Neural progenitor cell (in vitro differentiated cells): ENCODE data around the gene TTC1. TPM values are rescaled to one million over a fixed set of nuclear protein-coding genes. Genes with fewer than 3 reads are reported as not detected.

Experiments
- DNase-seq: peaks from one replicate; pipeline ENCODE4 v3.0.0-alpha.2; 2016; ENCODE audit warnings: low spot score
- H2AFZ ChIP-seq: fragments of 200-600 bp; sonication (generic); replicated peaks from 2 replicates; pipeline ENCODE4 v1.6.1; 2016; ENCODE audit warnings: antibody characterized with exemption
- H3F3A ChIP-seq: fragments of 200-600 bp; sonication (generic); 2 replicates; pipeline ENCODE4 v1.6.1; 2016; ENCODE audit warnings: antibody characterized with exemption, low read depth
- H3K27ac ChIP-seq: fragments of 200-600 bp; sonication (generic); 2 replicates; pipeline ENCODE4 v1.5.1; 2016; ENCODE audit warnings: mild to moderate bottlenecking
- H3K27me3 ChIP-seq: fragments of 200-600 bp; sonication (generic); 2 replicates; pipeline ENCODE4 v1.6.1; 2016; ENCODE audit warnings: mild to moderate bottlenecking, moderate library complexity
- H3K36me3 ChIP-seq: fragments of 200-600 bp; sonication (generic); 2 replicates; pipeline ENCODE4 v1.5.1; 2016
- H3K4me1 ChIP-seq: fragments of 200-600 bp; sonication (generic); 2 replicates; pipeline ENCODE4 v1.6.1; 2016; ENCODE audit warnings: mixed run types
- H3K4me2 ChIP-seq: fragments of 200-600 bp; sonication (generic); 2 replicates; pipeline ENCODE4 v1.6.1; 2016
- H3K4me3 ChIP-seq: fragments of 200-600 bp; sonication (generic); 2 replicates; pipeline ENCODE4 v1.5.1; 2016
- H3K79me2 ChIP-seq: fragments of 200-600 bp; sonication (generic); 2 replicates; pipeline ENCODE4 v1.6.1; 2016; ENCODE audit warnings: low read depth
- H3K9ac ChIP-seq: fragments of 200-600 bp; sonication (generic); 2 replicates; pipeline ENCODE4 v1.6.1; 2016
- H3K9me3 ChIP-seq: fragments of 200-600 bp; sonication (generic); 2 replicates; pipeline ENCODE4 v1.5.1; 2016; ENCODE audit warnings: low read depth
- H4K20me1 ChIP-seq: fragments of 200-600 bp; sonication (generic); 2 replicates; pipeline ENCODE4 v1.6.1; 2016; ENCODE audit warnings: low read depth
- H3K27ac Mint-ChIP-seq: 3 replicates; pipeline ENCODE4 v1.8.0; 2021; ENCODE audit warnings: mixed read lengths
- H3K27me3 Mint-ChIP-seq: 2 replicates; pipeline ENCODE4 v1.8.0; 2022; ENCODE audit warnings: low read depth, mild to moderate bottlenecking, inconsistent platforms, moderate library complexity, mixed read lengths; ENCODE audit not compliant: insufficient read depth
- H3K36me3 Mint-ChIP-seq: 3 replicates; pipeline ENCODE4 v1.8.0; 2021; ENCODE audit warnings: mixed read lengths
- H3K4me1 Mint-ChIP-seq: 3 replicates; pipeline ENCODE4 v1.8.0; 2021; ENCODE audit warnings: mixed read lengths
- H3K4me3 Mint-ChIP-seq: 3 replicates; pipeline ENCODE4 v1.8.0; 2021; ENCODE audit warnings: mild to moderate bottlenecking, moderate library complexity, mixed read lengths
- H3K9me3 Mint-ChIP-seq: 3 replicates; pipeline ENCODE4 v1.8.0; 2020; ENCODE audit warnings: mixed read lengths
- CTCF ChIP-seq: fragments of 200-600 bp; sonication (generic); IDR thresholded peaks from 2 replicates; pipeline ENCODE4 v1.5.1; 2017; ENCODE audit warnings: antibody characterized with exemption, mild to moderate bottlenecking
- EZH2 ChIP-seq: fragments of 200-600 bp; sonication (generic); IDR thresholded peaks from 2 replicates; pipeline ENCODE4 v1.6.1; 2017; ENCODE audit warnings: antibody characterized with exemption, mild to moderate bottlenecking, moderate library complexity
- EZH2phosphoT487 ChIP-seq: fragments of 200-600 bp; sonication (generic); IDR thresholded peaks from 2 replicates; pipeline ENCODE4 v1.6.1; 2017; ENCODE audit warnings: antibody characterized with exemption
- total RNA-seq: library from RNA; depleted of rRNA; stranded (reverse); fragments of >200 nt; gene quantifications from 2 replicates; pipeline ENCODE4 v1.2.3, GENCODE V29; 2015; ENCODE audit warnings: low replicate concordance

Gene TTC1
- total RNA-seq, 1 donor from 2014 or later, result 50.0 TPM

- TF ChIP-seq EZH2phosphoT487 (no peak), EZH2 (no peak), CTCF (no peak)
- H3K4me3 ChIP-seq, result no peak overlapping the region
- H2AFZ ChIP-seq, result no peak overlapping the region
- H3K4me1 ChIP-seq, result peaks cover 24% of the 10 kb centered on the region
- H3K79me2 ChIP-seq, result peaks cover 3% of the 10 kb centered on the region
- Mint-ChIP-seq H3K36me3 (peaks cover 12% of the 10 kb centered on the region), H3K27ac (no peak overlapping the region), H3K27me3 (no peaks in the 10 kb centered on the region), H3K4me1 (peaks cover 24% of the 10 kb centered on the region), H3K4me3 (no peak overlapping the region), H3K9me3 (no peaks in the 10 kb centered on the region)
- H3K27me3 ChIP-seq, result no peaks in the 10 kb centered on the region
- H3K27ac ChIP-seq, result no peak overlapping the region
- no peak overlapping the region for H3K4me2 ChIP-seq
- H3K36me3 ChIP-seq, result no peaks in the 10 kb centered on the region
- DNase-seq, result no peak
- H3K9me3 ChIP-seq, result no peaks in the 10 kb centered on the region
- H3K9ac ChIP-seq, result no peak overlapping the region
- no peaks in the 10 kb centered on the region for H4K20me1 ChIP-seq
- peaks cover 10% of the 10 kb centered on the region for H3F3A ChIP-seq
Observed at GRCh38 chr5:160088805-160089204, 79.9 kb downstream of the TTC1 start.

GRCh38 chr5:160089531-160089930 lies 80.6 kb downstream of the TTC1 start:
- Histone ChIP-seq H3K4me2 (no peak overlapping the region), H3K9me3 (no peaks in the 10 kb centered on the region), H3K27me3 (no peaks in the 10 kb centered on the region), H2AFZ (no peak overlapping the region), H4K20me1 (peaks cover 5% of the 10 kb centered on the region), H3K27ac (peak overlapping the region; percentile 16), H3K4me1 (peaks cover 21% of the 10 kb centered on the region), H3K9ac (no peak overlapping the region), H3K4me3 (no peak overlapping the region), H3K36me3 (no peaks in the 10 kb centered on the region), H3K79me2 (peaks cover 3% of the 10 kb centered on the region), H3F3A (peaks cover 3% of the 10 kb centered on the region)
- no peak for TF ChIP-seq CTCF
- no peak for TF ChIP-seq EZH2
- TF ChIP-seq EZH2phosphoT487, result no peak
- Mint-ChIP-seq H3K4me1 (peaks cover 24% of the 10 kb centered on the region), H3K4me3 (no peak overlapping the region), H3K27me3 (no peaks in the 10 kb centered on the region), H3K9me3 (no peaks in the 10 kb centered on the region), H3K27ac (no peak overlapping the region), H3K36me3 (peaks cover 18% of the 10 kb centered on the region)
- no peak for DNase-seq

GRCh38 chr5:160090059-160090458 lies 81.1 kb downstream of the TTC1 start:
- no peaks in the 10 kb centered on the region for H3K9me3 Mint-ChIP-seq
- Histone ChIP-seq H3F3A (peaks cover 2% of the 10 kb centered on the region), H3K9me3 (no peaks in the 10 kb centered on the region), H3K27ac (no peak overlapping the region), H3K27me3 (no peaks in the 10 kb centered on the region), H3K36me3 (no peaks in the 10 kb centered on the region), H4K20me1 (peaks cover 5% of the 10 kb centered on the region), H3K79me2 (peaks cover 3% of the 10 kb centered on the region), H2AFZ (no peak overlapping the region), H3K4me3 (no peak overlapping the region), H3K9ac (no peak overlapping the region), H3K4me1 (peaks cover 21% of the 10 kb centered on the region), H3K4me2 (no peak overlapping the region)
- no peak overlapping the region for H3K27ac Mint-ChIP-seq
- peaks cover 24% of the 10 kb centered on the region for H3K4me1 Mint-ChIP-seq
- peaks cover 19% of the 10 kb centered on the region for H3K36me3 Mint-ChIP-seq
- TF ChIP-seq EZH2, result no peak
- TF ChIP-seq EZH2phosphoT487, result no peak
- no peak for TF ChIP-seq CTCF
- DNase-seq, result no peak
- no peak overlapping the region for H3K4me3 Mint-ChIP-seq
- no peaks in the 10 kb centered on the region for H3K27me3 Mint-ChIP-seq
